HEK293 (cell line): ENCODE results near the gene RGS7.

Experiments used
- CTCF ChIA-PET: fragments of 350-600 bp; formaldehyde crosslinking; extraction: SDS; loops from one replicate; lab custom pipeline; 2021; ENCODE audit warnings: antibody characterized with exemption; lab: Yijun Ruan, JAX
- POLR2A ChIA-PET: fragments of 300-600 bp; formaldehyde crosslinking; extraction: SDS; loops from one replicate; lab custom pipeline; 2020; ENCODE audit warnings: antibody characterized with exemption, inconsistent platforms; lab: Yijun Ruan, JAX
- H3K27ac ChIP-seq: fragments of 200-500 bp; sonication (Bioruptor generic); 2 replicates; pipeline ENCODE4 v1.5.1; 2014; ENCODE audit warnings: low read depth, low read length, control low read depth, inconsistent platforms; ENCODE audit errors: extremely low read depth
- H3K36me3 ChIP-seq, 2 experiments: fragments of 200-500 bp in 1 of 2; sonication (Bioruptor generic) in 1 of 2; 1 replicate in 1 of 2; 2 replicates in 1 of 2; pipeline ENCODE4 v1.5.1; 2014 to 2017; ENCODE audit warnings: inconsistent platforms in 2 of 2, low read length in 2 of 2; ENCODE audit not compliant: control insufficient read depth in 2 of 2, insufficient read depth in 1 of 2
- H3K4me1 ChIP-seq: fragments of 200-500 bp; sonication (Bioruptor generic); 2 replicates; pipeline ENCODE4 v1.5.1; 2014; ENCODE audit warnings: mild to moderate bottlenecking, low read length, inconsistent platforms; ENCODE audit not compliant: control insufficient read depth, insufficient read depth
- H3K4me3 ChIP-seq: 2 replicates; pipeline ENCODE4 v1.5.1; 2011; ENCODE audit warnings: low read depth, mild to moderate bottlenecking, control low read depth, low read length, moderate library complexity
- H3K9me3 ChIP-seq: fragments of 200-500 bp; sonication (Bioruptor generic); 2 replicates; pipeline ENCODE4 v1.5.1; 2014; ENCODE audit warnings: low read depth, low read length, inconsistent platforms; ENCODE audit not compliant: control insufficient read depth, insufficient read depth
- IKZF3 ChIP-seq: fragments of 450-650 bp; IDR thresholded peaks from 2 replicates; pipeline ENCODE4 v1.5.0; 2018; ENCODE audit warnings: missing biosample characterization, mild to moderate bottlenecking, missing genetic modification characterization, moderate library complexity
- KLF10 ChIP-seq: fragments of 450-650 bp; IDR thresholded peaks from 2 replicates; pipeline ENCODE4 v1.5.1; 2018; ENCODE audit warnings: missing biosample characterization, mild to moderate bottlenecking, missing genetic modification characterization
- SP3 ChIP-seq: fragments of 450-650 bp; formaldehyde crosslinking; IDR thresholded peaks from 2 replicates; pipeline ENCODE4 v1.5.1; 2016; ENCODE audit warnings: missing biosample characterization, missing genetic modification characterization
- ZBTB21 ChIP-seq: fragments of 450-650 bp; formaldehyde crosslinking; IDR thresholded peaks from 2 replicates; pipeline ENCODE4 v1.5.1; 2017; ENCODE audit warnings: missing biosample characterization, missing genetic modification characterization
- ZNF146 ChIP-seq: fragments of 450-650 bp; formaldehyde crosslinking; IDR thresholded peaks from 2 replicates; pipeline ENCODE4 v1.5.1; 2016; ENCODE audit warnings: missing biosample characterization, missing genetic modification characterization
- ZNF19 ChIP-seq: fragments of 450-650 bp; formaldehyde crosslinking; IDR thresholded peaks from 2 replicates; pipeline ENCODE4; 2016; ENCODE audit warnings: missing biosample characterization, missing genetic modification characterization, low read depth
- ZNF211 ChIP-seq: fragments of 450-650 bp; formaldehyde crosslinking; IDR thresholded peaks from 2 replicates; pipeline ENCODE4 v1.5.1; 2016; ENCODE audit warnings: low read depth, missing biosample characterization, missing genetic modification characterization
- ZNF239 ChIP-seq: fragments of 450-650 bp; formaldehyde crosslinking; IDR thresholded peaks from 2 replicates; pipeline ENCODE4 v1.5.1; 2016; ENCODE audit warnings: missing biosample characterization, missing genetic modification characterization
- ZNF341 ChIP-seq: fragments of 450-650 bp; formaldehyde crosslinking; IDR thresholded peaks from 2 replicates; pipeline ENCODE4; 2016; ENCODE audit warnings: low read depth, missing biosample characterization, missing genetic modification characterization
- ZNF350 ChIP-seq: fragments of 450-650 bp; formaldehyde crosslinking; IDR thresholded peaks from 2 replicates; pipeline ENCODE4 v1.5.0; 2017; ENCODE audit warnings: missing biosample characterization, mild to moderate bottlenecking, missing genetic modification characterization
- ZNF501 ChIP-seq: fragments of 450-650 bp; formaldehyde crosslinking; IDR thresholded peaks from 2 replicates; pipeline ENCODE4 v1.5.1; 2016; ENCODE audit warnings: missing biosample characterization, missing genetic modification characterization
- ZNF544 ChIP-seq: fragments of 450-650 bp; formaldehyde crosslinking; IDR thresholded peaks from 2 replicates; pipeline ENCODE4 v1.5.0; 2017; ENCODE audit warnings: missing biosample characterization, missing genetic modification characterization
- ZNF560 ChIP-seq: fragments of 450-650 bp; formaldehyde crosslinking; IDR thresholded peaks from 2 replicates; pipeline ENCODE4 v1.5.1; 2017; ENCODE audit warnings: missing biosample characterization, missing genetic modification characterization, borderline replicate concordance
- ZNF658 ChIP-seq: fragments of 450-650 bp; formaldehyde crosslinking; IDR thresholded peaks from 2 replicates; pipeline ENCODE4; 2016; ENCODE audit warnings: missing biosample characterization, missing genetic modification characterization
- ZNF670 ChIP-seq: fragments of 450-650 bp; formaldehyde crosslinking; IDR thresholded peaks from 2 replicates; pipeline ENCODE4 v1.5.1; 2016; ENCODE audit warnings: missing biosample characterization, missing genetic modification characterization, low read depth
- TF ChIP-seq, protein P1 (sequence below): fragments of 450-650 bp; formaldehyde crosslinking; IDR thresholded peaks from 2 replicates; pipeline ENCODE4 v1.5.1; 2016; ENCODE audit warnings: missing biosample characterization, missing genetic modification characterization
- TF ChIP-seq, protein P2 (sequence below): fragments of 450-650 bp; formaldehyde crosslinking; IDR thresholded peaks from 2 replicates; pipeline ENCODE4 v1.5.1; 2016; ENCODE audit warnings: missing biosample characterization, missing genetic modification characterization
- TF ChIP-seq, protein P3 (sequence below): fragments of 450-650 bp; formaldehyde crosslinking; IDR thresholded peaks from 2 replicates; pipeline ENCODE4 v1.5.1; 2016; ENCODE audit warnings: missing biosample characterization, missing genetic modification characterization
- TF ChIP-seq, protein P4 (sequence below): fragments of 450-650 bp; formaldehyde crosslinking; IDR thresholded peaks from 2 replicates; pipeline ENCODE4 v1.5.1; 2016; ENCODE audit warnings: missing biosample characterization, missing genetic modification characterization
- TF ChIP-seq, protein P5 (sequence below): IDR thresholded peaks from 2 replicates; pipeline ENCODE4 v1.6.1; 2011; ENCODE audit warnings: mild to moderate bottlenecking, low read depth, low read length, borderline replicate concordance
- TF ChIP-seq, protein P6 (sequence below): fragments of 450-650 bp; IDR thresholded peaks from 2 replicates; pipeline ENCODE4 v1.5.1; 2018; ENCODE audit warnings: missing biosample characterization, missing genetic modification characterization
- TF ChIP-seq, protein P7 (sequence below): fragments of 450-650 bp; formaldehyde crosslinking; IDR thresholded peaks from 2 replicates; pipeline ENCODE4 v1.5.1; 2016; ENCODE audit warnings: missing biosample characterization, missing genetic modification characterization, borderline replicate concordance

RGS7 gene

DNA sequence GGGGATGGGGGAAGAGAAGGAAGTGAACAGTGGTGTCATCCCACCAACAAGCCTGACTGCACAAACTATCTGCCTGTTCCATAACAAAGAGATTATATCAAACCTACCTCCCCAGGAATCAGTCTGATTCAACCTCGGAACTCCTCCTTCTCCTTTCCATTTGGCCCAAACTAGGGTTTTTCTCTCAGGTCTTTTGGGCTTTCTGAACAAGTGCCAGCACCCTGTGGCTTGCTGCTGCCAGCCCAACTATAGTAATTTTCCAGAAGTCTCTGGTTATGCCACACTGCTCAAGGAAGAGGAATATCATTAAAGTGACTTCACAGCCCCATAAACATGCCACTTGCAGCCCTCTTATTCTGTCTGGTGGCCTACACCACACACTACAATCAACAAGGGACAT lies 70.5 kb downstream of the RGS7 start (continued):
- no peak for TF ChIP-seq ZNF560 (tag by site-specific recombination)
- TF ChIP-seq, protein P1, sequence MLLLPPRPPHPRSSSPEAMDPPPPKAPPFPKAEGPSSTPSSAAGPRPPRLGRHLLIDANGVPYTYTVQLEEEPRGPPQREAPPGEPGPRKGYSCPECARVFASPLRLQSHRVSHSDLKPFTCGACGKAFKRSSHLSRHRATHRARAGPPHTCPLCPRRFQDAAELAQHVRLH (tag by site-specific recombination): no peak

DNA sequence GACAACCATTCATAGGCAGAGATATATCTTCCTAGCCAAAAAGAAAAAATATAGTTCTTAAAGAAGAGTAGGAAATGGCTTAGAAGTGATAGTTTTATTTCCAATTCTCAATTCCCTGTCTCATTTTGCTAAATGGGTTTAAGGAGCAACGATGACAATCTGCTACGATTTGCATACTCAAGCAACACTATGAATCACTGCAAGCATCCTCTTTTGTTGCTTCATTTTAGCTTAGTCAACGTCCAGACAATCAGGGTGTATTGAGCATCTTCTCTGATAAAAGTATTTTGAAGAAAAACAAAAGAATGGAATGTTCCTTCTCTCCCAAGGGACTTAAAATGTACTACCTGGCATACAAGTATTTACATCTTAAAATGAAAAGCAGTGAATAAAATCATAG lies 80.6 kb downstream of the RGS7 start:
- TF ChIP-seq ZNF341 (tag by site-specific recombination) (no peak), ZNF544 (tag by site-specific recombination) (no peak), SP3 (tag by site-specific recombination) (no peak), IKZF3 (tag by site-specific recombination) (no peak), ZNF19 (tag by site-specific recombination) (no peak), KLF10 (tag by site-specific recombination) (no peak), ZNF146 (no peak), ZNF658 (tag by site-specific recombination) (no peak), ZNF239 (tag by site-specific recombination) (no peak), ZNF211 (tag by site-specific recombination) (no peak), ZBTB21 (no peak), ZNF501 (tag by site-specific recombination) (no peak), ZNF670 (tag by site-specific recombination) (no peak), ZNF350 (tag by site-specific recombination) (no peak)
- TF ChIP-seq, protein P2, sequence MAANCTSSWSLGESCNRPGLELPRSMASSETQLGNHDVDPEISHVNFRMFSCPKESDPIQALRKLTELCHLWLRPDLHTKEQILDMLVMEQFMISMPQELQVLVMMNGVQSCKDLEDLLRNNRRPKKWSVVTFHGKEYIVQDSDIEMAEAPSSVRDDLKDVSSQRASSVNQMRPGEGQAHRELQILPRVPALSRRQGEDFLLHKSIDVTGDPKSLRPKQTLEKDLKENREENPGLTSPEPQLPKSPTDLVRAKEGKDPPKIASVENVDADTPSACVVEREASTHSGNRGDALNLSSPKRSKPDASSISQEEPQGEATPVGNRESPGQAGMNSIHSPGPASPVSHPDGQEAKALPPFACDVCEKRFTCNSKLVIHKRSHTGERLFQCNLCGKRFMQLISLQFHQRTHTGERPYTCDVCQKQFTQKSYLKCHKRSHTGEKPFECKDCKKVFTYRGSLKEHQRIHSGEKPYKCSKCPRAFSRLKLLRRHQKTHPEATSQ: no peak
- TF ChIP-seq, protein P3, sequence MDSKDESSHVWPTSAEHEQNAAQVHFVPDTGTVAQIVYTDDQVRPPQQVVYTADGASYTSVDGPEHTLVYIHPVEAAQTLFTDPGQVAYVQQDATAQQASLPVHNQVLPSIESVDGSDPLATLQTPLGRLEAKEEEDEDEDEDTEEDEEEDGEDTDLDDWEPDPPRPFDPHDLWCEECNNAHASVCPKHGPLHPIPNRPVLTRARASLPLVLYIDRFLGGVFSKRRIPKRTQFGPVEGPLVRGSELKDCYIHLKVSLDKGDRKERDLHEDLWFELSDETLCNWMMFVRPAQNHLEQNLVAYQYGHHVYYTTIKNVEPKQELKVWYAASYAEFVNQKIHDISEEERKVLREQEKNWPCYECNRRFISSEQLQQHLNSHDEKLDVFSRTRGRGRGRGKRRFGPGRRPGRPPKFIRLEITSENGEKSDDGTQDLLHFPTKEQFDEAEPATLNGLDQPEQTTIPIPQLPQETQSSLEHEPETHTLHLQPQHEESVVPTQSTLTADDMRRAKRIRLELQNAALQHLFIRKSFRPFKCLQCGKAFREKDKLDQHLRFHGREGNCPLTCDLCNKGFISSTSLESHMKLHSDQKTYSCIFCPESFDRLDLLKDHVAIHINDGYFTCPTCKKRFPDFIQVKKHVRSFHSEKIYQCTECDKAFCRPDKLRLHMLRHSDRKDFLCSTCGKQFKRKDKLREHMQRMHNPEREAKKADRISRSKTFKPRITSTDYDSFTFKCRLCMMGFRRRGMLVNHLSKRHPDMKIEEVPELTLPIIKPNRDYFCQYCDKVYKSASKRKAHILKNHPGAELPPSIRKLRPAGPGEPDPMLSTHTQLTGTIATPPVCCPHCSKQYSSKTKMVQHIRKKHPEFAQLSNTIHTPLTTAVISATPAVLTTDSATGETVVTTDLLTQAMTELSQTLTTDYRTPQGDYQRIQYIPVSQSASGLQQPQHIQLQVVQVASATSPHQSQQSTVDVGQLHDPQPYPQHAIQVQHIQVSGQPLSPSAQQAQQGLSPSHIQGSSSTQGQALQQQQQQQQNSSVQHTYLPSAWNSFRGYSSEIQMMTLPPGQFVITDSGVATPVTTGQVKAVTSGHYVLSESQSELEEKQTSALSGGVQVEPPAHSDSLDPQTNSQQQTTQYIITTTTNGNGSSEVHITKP (tag by site-specific recombination): no peak
- TF ChIP-seq, protein P4, sequence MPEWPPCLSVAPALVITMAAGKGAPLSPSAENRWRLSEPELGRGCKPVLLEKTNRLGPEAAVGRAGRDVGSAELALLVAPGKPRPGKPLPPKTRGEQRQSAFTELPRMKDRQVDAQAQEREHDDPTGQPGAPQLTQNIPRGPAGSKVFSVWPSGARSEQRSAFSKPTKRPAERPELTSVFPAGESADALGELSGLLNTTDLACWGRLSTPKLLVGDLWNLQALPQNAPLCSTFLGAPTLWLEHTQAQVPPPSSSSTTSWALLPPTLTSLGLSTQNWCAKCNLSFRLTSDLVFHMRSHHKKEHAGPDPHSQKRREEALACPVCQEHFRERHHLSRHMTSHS (tag by site-specific recombination): no peak
- TF ChIP-seq, protein P5, sequence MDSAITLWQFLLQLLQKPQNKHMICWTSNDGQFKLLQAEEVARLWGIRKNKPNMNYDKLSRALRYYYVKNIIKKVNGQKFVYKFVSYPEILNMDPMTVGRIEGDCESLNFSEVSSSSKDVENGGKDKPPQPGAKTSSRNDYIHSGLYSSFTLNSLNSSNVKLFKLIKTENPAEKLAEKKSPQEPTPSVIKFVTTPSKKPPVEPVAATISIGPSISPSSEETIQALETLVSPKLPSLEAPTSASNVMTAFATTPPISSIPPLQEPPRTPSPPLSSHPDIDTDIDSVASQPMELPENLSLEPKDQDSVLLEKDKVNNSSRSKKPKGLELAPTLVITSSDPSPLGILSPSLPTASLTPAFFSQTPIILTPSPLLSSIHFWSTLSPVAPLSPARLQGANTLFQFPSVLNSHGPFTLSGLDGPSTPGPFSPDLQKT: no peak
- TF ChIP-seq, protein P6, sequence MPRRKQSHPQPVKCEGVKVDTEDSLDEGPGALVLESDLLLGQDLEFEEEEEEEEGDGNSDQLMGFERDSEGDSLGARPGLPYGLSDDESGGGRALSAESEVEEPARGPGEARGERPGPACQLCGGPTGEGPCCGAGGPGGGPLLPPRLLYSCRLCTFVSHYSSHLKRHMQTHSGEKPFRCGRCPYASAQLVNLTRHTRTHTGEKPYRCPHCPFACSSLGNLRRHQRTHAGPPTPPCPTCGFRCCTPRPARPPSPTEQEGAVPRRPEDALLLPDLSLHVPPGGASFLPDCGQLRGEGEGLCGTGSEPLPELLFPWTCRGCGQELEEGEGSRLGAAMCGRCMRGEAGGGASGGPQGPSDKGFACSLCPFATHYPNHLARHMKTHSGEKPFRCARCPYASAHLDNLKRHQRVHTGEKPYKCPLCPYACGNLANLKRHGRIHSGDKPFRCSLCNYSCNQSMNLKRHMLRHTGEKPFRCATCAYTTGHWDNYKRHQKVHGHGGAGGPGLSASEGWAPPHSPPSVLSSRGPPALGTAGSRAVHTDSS (tag by site-specific recombination): no peak
- TF ChIP-seq, protein P7, sequence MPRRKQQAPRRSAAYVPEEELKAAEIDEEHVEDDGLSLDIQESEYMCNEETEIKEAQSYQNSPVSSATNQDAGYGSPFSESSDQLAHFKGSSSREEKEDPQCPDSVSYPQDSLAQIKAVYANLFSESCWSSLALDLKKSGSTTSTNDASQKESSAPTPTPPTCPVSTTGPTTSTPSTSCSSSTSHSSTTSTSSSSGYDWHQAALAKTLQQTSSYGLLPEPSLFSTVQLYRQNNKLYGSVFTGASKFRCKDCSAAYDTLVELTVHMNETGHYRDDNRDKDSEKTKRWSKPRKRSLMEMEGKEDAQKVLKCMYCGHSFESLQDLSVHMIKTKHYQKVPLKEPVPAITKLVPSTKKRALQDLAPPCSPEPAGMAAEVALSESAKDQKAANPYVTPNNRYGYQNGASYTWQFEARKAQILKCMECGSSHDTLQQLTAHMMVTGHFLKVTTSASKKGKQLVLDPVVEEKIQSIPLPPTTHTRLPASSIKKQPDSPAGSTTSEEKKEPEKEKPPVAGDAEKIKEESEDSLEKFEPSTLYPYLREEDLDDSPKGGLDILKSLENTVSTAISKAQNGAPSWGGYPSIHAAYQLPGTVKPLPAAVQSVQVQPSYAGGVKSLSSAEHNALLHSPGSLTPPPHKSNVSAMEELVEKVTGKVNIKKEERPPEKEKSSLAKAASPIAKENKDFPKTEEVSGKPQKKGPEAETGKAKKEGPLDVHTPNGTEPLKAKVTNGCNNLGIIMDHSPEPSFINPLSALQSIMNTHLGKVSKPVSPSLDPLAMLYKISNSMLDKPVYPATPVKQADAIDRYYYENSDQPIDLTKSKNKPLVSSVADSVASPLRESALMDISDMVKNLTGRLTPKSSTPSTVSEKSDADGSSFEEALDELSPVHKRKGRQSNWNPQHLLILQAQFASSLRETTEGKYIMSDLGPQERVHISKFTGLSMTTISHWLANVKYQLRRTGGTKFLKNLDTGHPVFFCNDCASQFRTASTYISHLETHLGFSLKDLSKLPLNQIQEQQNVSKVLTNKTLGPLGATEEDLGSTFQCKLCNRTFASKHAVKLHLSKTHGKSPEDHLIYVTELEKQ (tag by site-specific recombination): no peak
- Histone ChIP-seq H3K4me1 (no peaks in the 10 kb centered on the region), H3K9me3 (0 out of 2 replicates have a peak, but pooled peaks cover 4% of the 10 kb centered on the region), H3K36me3 (no peaks in the 10 kb centered on the region), H3K4me3 (no peak overlapping the region), H3K27ac (no peak overlapping the region)
- ChIA-PET CTCF (no interaction called here), POLR2A (no interaction called here)
